ENCODE results near the gene MCC.
"Not testable (repeated sequence)": the region's sequence is repeated elsewhere in the genome, so short reads cannot be mapped to it uniquely, and the experiment has no call there.

The MCC gene

DNA sequence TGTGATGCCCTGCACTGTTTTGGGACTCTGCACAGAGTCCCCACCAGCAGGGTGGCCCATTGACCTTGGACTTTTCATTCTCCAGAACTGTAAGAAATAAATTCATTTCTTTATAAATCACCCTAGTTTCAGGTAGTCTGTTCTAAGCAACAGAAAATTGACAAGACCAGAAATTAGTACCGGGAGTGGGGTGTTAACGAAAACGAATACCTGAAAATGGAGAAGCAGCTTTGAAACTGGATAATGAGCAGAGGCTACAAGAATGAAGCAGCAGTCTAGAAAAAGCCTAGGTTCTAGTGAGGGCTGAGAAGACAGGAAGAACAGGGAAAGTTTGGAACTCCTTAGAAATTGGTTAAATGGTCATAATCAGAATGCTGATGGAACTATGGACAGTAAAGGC is 2.1 kb upstream of the MCC start:
- no peak for DNase-seq (ENCODE audit: low spot score)

DNA sequence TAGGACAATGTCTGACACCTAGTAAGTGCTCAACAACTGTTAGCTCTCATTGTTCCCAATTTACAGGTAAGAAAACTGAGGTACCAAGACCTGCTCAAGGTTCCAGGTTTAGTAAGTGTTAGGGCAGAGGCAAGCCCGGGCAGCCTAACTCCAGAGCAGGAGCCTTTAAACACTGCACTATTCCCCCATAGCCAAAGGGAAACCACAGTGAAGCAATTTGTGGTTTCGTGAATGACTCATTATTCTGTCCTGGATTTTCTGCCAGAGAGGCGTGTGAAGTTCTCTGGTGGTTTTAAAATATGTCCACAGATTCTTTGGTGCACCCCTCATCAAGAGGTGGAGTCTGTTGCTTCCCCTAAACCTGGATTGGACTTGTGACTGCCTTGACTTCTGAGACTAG is 1.0 kb upstream of the MCC start:
- DNase-seq (ENCODE audit: low spot score): no peak

DNA sequence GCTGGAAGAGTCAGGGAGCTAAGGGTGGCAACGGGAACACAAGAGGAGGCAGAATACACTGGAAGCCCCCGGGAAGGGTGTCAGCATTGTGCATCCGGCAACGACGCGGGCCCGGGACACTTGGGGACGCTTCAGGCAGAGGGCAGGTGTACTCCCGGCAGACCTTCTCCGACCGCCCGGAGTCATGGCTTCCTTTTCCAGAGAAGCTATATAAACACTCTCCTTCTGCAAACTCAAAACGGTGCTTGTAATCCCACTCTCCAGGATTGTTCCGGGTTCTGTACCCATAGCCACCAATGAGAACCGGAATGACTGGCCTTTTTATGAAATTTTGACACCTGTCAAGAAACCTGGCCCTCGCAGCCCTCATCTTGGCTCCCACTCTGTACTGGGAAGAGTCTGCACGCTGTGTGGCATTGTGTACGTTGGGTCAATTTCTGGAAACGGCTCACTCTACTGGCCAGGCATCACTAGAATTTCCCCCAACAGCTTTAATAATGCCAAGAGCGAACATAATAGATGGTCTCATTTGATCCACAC is 462 bp upstream of the MCC start:
- no peak for DNase-seq (ENCODE audit: low spot score)

DNA sequence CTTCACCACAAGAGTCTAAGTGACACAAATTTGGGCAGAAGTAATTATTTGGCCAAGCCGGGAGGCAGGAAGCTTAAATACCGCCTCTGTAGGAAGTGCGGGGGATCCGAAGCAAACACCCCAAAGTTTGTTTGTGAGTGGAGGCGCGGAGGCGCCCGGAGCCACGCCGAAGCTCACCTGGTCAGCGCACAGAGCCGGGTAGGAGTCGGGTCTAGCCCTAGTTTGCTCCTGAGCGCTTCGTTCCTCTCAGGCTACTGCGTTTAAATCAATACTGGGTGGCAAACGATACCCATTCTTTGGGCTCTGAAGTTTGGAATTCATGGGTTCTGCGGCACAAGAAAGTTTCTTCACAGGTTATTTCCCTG is 855 bp downstream of the MCC start:
- no peak for DNase-seq (ENCODE audit: low spot score)

DNA sequence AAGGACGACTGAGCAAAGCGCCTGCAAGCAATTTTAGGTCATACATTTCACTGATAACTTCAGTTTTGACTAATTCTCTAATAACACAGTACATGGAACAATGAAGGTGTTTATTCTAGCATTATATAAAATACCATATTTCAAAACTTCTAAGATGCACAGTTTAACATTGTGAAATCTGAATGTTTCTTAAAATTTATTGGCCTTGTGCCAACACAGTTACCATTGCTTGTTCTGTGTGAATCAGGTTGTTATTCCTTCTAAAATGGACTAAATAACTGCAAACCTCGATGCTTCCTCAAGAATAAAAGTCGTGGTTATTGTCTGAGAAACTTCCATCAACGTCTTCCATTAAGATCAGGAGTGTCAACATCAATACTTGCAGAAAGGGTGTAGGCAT is 8.0 kb downstream of the MCC start:
- no peak for DNase-seq (ENCODE audit: low spot score)

- DNase-seq (ENCODE audit: low spot score): no peak
Measured at GRCh38 chr5:113478691-113479090, 9.6 kb downstream of the MCC start.

GRCh38 chr5:113474100-113474728 is 14.0 kb downstream of the MCC start:
- no peak for DNase-seq (ENCODE audit: low spot score)

- DNase-seq (ENCODE audit: low spot score): no peak
Measured at GRCh38 chr5:113463032-113463431, 25.2 kb downstream of the MCC start.

DNA sequence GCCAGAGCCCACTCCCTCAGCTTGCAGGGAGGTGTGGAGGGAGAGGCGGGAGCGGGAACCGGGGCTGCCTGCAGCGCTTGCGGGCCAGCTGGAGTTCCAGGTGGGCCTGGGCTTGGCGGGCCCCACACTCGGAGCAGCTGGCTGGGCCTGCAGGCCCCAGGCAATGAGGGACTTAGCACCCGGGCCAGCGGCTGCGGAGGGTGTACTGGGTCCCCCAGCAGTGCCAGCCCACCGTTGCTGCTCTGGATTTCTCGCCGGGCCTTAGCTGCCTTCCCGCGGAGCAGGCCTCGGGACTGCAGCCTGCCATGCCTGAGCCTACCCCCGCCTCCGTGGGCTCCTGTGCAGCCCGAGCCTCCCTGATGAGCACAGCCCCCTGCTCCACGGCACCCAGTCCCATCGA is 31.1 kb downstream of the MCC start:
- not testable (repeated sequence) for DNase-seq (ENCODE audit: low spot score)

GRCh38 chr5:113452941-113453340 is 35.3 kb downstream of the MCC start:
- DNase-seq (ENCODE audit: low spot score): no peak

- DNase-seq (ENCODE audit: low spot score): peak; percentile 28
Measured at GRCh38 chr5:113451797-113452196, 36.5 kb downstream of the MCC start.

- DNase-seq (ENCODE audit: low spot score): no peak
Measured at GRCh38 chr5:113450929-113451328, 37.3 kb downstream of the MCC start.

DNA sequence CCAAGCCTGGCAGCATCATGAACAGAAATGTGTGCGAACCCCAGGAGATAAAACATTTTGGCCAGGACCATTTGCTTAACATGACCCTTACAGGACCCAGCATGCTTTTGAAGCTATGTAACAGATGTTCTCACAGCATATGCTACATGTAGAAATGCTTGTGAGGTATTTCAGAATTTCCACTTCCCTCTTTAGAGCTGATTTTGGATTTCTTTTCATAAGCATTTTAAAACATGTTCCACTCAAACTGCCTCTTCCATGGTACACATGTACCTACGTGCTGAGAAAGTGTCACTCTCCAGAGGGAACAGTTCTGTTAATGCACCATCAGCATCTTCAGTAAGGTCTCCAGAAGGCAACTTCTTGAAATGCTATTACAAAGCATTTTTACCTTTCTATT is 37.8 kb downstream of the MCC start:
- no peak for DNase-seq (ENCODE audit: low spot score)

- no peak for DNase-seq (ENCODE audit: low spot score)
Measured at GRCh38 chr5:113448252-113448651, 40.0 kb downstream of the MCC start.

GRCh38 chr5:113447498-113448050 is 40.7 kb downstream of the MCC start:
- peak; percentile 81 for DNase-seq (ENCODE audit: low spot score)

DNA sequence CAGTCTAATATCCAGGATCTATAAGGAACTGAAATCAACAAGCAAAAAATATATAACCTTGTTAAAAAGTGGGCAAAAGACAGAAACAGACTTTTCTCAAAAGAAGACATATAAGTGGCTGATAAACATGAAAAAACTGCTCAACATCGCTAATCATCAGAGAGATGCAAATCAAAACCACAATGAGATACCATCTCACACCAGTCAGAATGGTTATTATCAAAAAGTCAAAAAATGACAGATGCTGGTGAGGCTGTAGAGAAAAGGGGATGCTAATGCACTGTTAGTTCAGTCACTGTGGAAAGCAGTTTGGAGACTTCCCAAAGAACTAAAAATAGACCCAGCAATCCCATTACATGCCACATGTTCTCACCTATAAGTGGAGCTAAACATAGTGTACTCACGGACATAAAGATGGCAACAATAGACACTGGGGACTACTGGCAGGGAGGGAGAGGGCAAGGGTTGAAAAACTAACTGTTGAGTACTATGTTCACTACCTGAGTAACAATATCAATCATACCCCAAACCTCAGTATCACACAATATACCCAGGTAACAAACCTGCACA is 41.8 kb downstream of the MCC start:
- DNase-seq (ENCODE audit: low spot score): no peak

DNA sequence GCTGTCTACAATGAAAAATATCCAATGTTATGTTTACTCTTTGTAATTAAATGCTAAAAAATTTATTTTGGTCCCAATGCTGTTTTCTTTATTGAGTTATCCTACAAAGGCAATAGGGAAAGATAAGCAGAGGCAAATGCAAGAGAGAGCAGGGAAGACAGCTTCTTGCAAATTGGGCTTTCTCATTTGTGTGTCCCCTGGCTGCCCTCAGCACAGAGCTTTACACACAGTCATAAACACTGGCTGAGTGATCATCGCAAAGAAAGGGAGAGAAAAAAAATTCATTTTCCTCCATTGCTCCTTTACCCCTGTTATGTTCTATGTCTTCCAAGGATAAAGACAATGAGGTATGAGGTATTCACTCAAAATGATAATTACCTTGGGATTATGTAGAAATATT is 51.1 kb downstream of the MCC start:
- no peak for DNase-seq (ENCODE audit: low spot score)

GRCh38 chr5:113435575-113435974 is 52.7 kb downstream of the MCC start:
- peak; percentile 17 for DNase-seq (ENCODE audit: low spot score)

GRCh38 chr5:113434889-113435288 is 53.4 kb downstream of the MCC start, which contains the start of gene TSSK1B:
TSS of gene TSSK1B (minus strand) at chr5:113434989. CDS start at chr5:113434839, 150 bp downstream.
- no peak for DNase-seq (ENCODE audit: low spot score)

GRCh38 chr5:113433862-113434612 is 54.2 kb downstream of the MCC start:
- DNase-seq (ENCODE audit: low spot score): no peak

DNA sequence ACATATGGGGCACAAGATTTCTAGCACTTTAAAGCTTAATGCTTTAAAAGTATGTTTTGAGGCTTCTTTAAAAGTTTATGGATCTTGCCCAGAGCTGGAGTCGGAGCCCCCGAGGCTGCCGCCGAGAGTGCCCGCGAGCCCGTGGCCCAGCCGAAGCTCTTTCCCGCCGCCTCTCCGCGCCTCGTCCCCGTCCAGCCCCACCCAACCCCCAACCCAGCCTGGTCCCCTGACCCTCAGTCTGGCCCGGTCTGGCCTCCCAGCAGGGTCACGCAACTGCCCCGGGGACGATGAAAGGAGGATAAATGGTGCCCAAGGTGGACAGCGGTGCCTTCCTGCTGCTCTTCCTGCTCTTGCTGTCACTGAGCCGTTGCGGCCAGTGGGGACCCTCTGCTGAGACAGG is 55.2 kb downstream of the MCC start:
- no peak for DNase-seq (ENCODE audit: low spot score)

GRCh38 chr5:113427871-113428574 is 60.2 kb downstream of the MCC start:
- no peak for DNase-seq (ENCODE audit: low spot score)

Data from cerebellar cortex (tissue), 1 donor.